Osteoblast (primary cell): ENCODE measurements around the gene PCED1B. TPM values are rescaled to one million over a fixed set of nuclear protein-coding genes. Genes with fewer than 3 reads are reported as not detected.

ENCODE experiments used
- DNase-seq: peaks from one replicate; pipeline ENCODE4 v3.0.0; 2011; ENCODE audit warnings: low spot score, mixed read lengths; ENCODE audit not compliant: insufficient read length; ENCODE audit errors: missing footprints
- H2AFZ ChIP-seq: 2 replicates; pipeline ENCODE4 v1.6.0; 2011; ENCODE audit warnings: mild to moderate bottlenecking, low read length
- H3K27ac ChIP-seq: 2 replicates; pipeline ENCODE4 v1.5.1; 2011; ENCODE audit warnings: mild to moderate bottlenecking, low read depth, low read length, moderate library complexity
- H3K27me3 ChIP-seq: 2 replicates; pipeline ENCODE4 v1.6.0; 2012; ENCODE audit warnings: mild to moderate bottlenecking, control low read depth, inconsistent platforms, low read length, moderate library complexity; ENCODE audit not compliant: insufficient read depth
- H3K36me3 ChIP-seq: 2 replicates; pipeline ENCODE4 v1.5.1; 2011; ENCODE audit warnings: mild to moderate bottlenecking, low read length, control low read depth, moderate library complexity; ENCODE audit not compliant: insufficient read depth
- H3K4me1 ChIP-seq: 2 replicates; pipeline ENCODE4 v1.5.1; 2011; ENCODE audit warnings: mild to moderate bottlenecking, low read length, control low read depth, moderate library complexity; ENCODE audit not compliant: insufficient read depth
- H3K4me2 ChIP-seq: 2 replicates; pipeline ENCODE4 v1.6.0; 2011; ENCODE audit warnings: mild to moderate bottlenecking, low read length; ENCODE audit not compliant: insufficient read depth
- H3K4me3 ChIP-seq: fragments of 200-600 bp; sonication (generic); 3 replicates; pipeline ENCODE4 v1.5.1; 2012; ENCODE audit warnings: mild to moderate bottlenecking, low read length, inconsistent platforms; ENCODE audit not compliant: insufficient read depth
- H3K79me2 ChIP-seq: 2 replicates; pipeline ENCODE4 v1.6.0; 2012; ENCODE audit warnings: mild to moderate bottlenecking, low read length, control low read depth, inconsistent platforms; ENCODE audit not compliant: insufficient read depth
- H3K9me3 ChIP-seq: 2 replicates; pipeline ENCODE4 v1.5.1; 2011; ENCODE audit warnings: low read depth, low read length, control low read depth
- H4K20me1 ChIP-seq: 2 replicates; pipeline ENCODE4 v1.6.0; 2012; ENCODE audit warnings: mild to moderate bottlenecking, low read length, control low read depth; ENCODE audit not compliant: insufficient read depth
- total RNA-seq: library from RNA; depleted of rRNA; stranded (reverse); fragments of >200 nt; gene quantifications from 2 replicates; pipeline ENCODE4 v1.2.3, GENCODE V29; 2012
- TF ChIP-seq, protein P1 (sequence below): IDR thresholded peaks from 2 replicates; pipeline ENCODE4 v1.5.1; 2011; ENCODE audit warnings: mild to moderate bottlenecking, low read depth, low read length, moderate library complexity; ENCODE audit errors: extremely low read depth

Gene PCED1B
- total RNA-seq, 1 donor = 0.36 TPM

- Histone ChIP-seq H3K27me3 (no peaks in the 10 kb centered on the region), H3K4me1 (peaks cover 12% of the 10 kb centered on the region), H2AFZ (no peak overlapping the region), H3K79me2 (no peaks in the 10 kb centered on the region), H4K20me1 (no peaks in the 10 kb centered on the region), H3K27ac (no peak overlapping the region), H3K36me3 (no peaks in the 10 kb centered on the region), H3K4me3 (no peak overlapping the region), H3K4me2 (no peak overlapping the region), H3K9me3 (no peaks in the 10 kb centered on the region)
- DNase-seq = no peak
- TF ChIP-seq, protein P1, sequence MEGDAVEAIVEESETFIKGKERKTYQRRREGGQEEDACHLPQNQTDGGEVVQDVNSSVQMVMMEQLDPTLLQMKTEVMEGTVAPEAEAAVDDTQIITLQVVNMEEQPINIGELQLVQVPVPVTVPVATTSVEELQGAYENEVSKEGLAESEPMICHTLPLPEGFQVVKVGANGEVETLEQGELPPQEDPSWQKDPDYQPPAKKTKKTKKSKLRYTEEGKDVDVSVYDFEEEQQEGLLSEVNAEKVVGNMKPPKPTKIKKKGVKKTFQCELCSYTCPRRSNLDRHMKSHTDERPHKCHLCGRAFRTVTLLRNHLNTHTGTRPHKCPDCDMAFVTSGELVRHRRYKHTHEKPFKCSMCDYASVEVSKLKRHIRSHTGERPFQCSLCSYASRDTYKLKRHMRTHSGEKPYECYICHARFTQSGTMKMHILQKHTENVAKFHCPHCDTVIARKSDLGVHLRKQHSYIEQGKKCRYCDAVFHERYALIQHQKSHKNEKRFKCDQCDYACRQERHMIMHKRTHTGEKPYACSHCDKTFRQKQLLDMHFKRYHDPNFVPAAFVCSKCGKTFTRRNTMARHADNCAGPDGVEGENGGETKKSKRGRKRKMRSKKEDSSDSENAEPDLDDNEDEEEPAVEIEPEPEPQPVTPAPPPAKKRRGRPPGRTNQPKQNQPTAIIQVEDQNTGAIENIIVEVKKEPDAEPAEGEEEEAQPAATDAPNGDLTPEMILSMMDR = no peak
Observed at GRCh38 chr12:47238669-47239114, 159.3 kb downstream of the PCED1B start.

GRCh38 chr12:47242426-47242825 is 163.0 kb downstream of the PCED1B start:
- no peaks in the 10 kb centered on the region for H3K9me3 ChIP-seq
- TF ChIP-seq, protein P1 = no peak
- DNase-seq = no peak
- no peaks in the 10 kb centered on the region for H3K27me3 ChIP-seq
- no peak overlapping the region for H3K4me2 ChIP-seq
- H3K4me3 ChIP-seq = no peak overlapping the region
- no peak overlapping the region for H3K27ac ChIP-seq
- H2AFZ ChIP-seq = no peak overlapping the region
- peaks cover 5% of the 10 kb centered on the region for H3K4me1 ChIP-seq
- H4K20me1 ChIP-seq = no peaks in the 10 kb centered on the region
- no peaks in the 10 kb centered on the region for H3K79me2 ChIP-seq
- H3K36me3 ChIP-seq = no peaks in the 10 kb centered on the region

- H3K4me3 ChIP-seq = no peak overlapping the region
- DNase-seq = no peak
- H4K20me1 ChIP-seq = no peaks in the 10 kb centered on the region
- H3K27me3 ChIP-seq = no peaks in the 10 kb centered on the region
- no peak overlapping the region for H3K4me2 ChIP-seq
- H3K36me3 ChIP-seq = no peaks in the 10 kb centered on the region
- TF ChIP-seq, protein P1 = no peak
- no peaks in the 10 kb centered on the region for H3K79me2 ChIP-seq
- H2AFZ ChIP-seq = no peak overlapping the region
- no peaks in the 10 kb centered on the region for H3K9me3 ChIP-seq
- H3K4me1 ChIP-seq = peaks cover 3% of the 10 kb centered on the region
- H3K27ac ChIP-seq = no peak overlapping the region
Observed at GRCh38 chr12:47244835-47245234, 165.4 kb downstream of the PCED1B start.

GRCh38 chr12:47245623-47246022 is 166.2 kb downstream of the PCED1B start:
- H2AFZ ChIP-seq = no peak overlapping the region
- H3K4me3 ChIP-seq = no peak overlapping the region
- no peak for DNase-seq
- H3K79me2 ChIP-seq = no peaks in the 10 kb centered on the region
- TF ChIP-seq, protein P1 = no peak
- H4K20me1 ChIP-seq = no peaks in the 10 kb centered on the region
- no peak overlapping the region for H3K27ac ChIP-seq
- H3K27me3 ChIP-seq = no peaks in the 10 kb centered on the region
- no peaks in the 10 kb centered on the region for H3K36me3 ChIP-seq
- H3K9me3 ChIP-seq = no peaks in the 10 kb centered on the region
- no peak overlapping the region for H3K4me2 ChIP-seq
- H3K4me1 ChIP-seq = peaks cover 3% of the 10 kb centered on the region
